ENCODE measurements around the gene SOBP.
A peak's percentile ranks its signal among the peaks of the same experiment; 100 is the strongest.
"Not testable (repeated sequence)": the region's sequence is repeated elsewhere in the genome, so short reads cannot be mapped to it uniquely, and the experiment has no call there.

Gene SOBP

GRCh38 chr6:107460083-107460631 is 29.8 kb upstream of the SOBP start:
- no peak for TF ChIP-seq CTCF (IDR thresholded peaks at IDR 0.05; ENCODE audit: low read depth, low read length)
- DNase-seq: no peak
- no peaks in the 10 kb centered on the region; the same call in 1 of the 2 replicates for H3K4me1 ChIP-seq
- no peaks in the 10 kb centered on the region for H3K9me3 ChIP-seq
- peak overlapping the region; percentile 93 for H3K4me3 ChIP-seq (ENCODE audit: low read depth, low read length)
- no peaks in the 10 kb centered on the region for H3K36me3 ChIP-seq
- H3K27me3 ChIP-seq: no peaks in the 10 kb centered on the region

DNA sequence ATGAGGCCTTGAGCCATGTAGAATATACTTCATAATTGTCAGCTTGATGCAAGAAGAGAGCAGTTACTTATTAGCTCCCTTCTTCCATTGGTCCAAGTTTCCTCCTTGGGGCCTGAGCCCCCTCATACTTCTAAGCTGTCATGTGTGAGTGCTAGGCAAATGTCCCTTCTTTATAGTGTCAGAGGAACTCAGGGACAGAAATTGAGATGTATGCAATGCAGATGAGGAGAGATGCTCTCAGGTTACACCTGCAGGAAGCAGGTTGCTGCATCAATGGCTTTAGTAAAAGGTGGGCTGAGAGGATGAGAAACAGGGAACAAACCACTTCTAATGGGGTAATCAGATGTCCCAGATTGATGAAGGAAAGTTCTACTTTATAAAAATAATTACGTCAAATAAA is 23.9 kb upstream of the SOBP start:
- H3K4me3 ChIP-seq (ENCODE audit: low read depth, low read length): no peak overlapping the region
- DNase-seq: no peak

DNA sequence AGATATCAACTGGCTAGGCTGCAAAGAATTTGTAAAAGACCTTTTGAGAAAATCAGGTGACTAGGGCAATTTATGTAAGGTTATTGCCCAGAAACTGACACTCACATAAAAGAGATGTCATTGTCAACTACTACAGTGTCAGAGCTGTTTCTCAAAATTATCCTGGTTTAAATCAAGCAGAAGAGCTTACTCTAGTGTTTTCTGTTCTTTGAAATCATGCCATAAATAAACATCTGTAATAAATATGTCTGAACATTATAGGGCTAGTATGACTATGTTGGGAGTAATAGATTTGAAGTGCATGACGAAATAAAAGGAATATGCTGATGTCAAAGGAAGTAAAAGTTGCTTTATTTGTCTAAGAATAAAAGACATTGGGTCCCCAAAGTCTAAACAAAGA is 19.6 kb upstream of the SOBP start:
- no peak overlapping the region for H3K4me3 ChIP-seq (ENCODE audit: low read depth, low read length)
- DNase-seq: no peak
- H3K27me3 ChIP-seq: no peaks in the 10 kb centered on the region
- TF ChIP-seq CTCF (IDR thresholded peaks at IDR 0.05; ENCODE audit: low read depth, low read length): no peak
- H3K36me3 ChIP-seq: no peaks in the 10 kb centered on the region
- H3K9me3 ChIP-seq: no peaks in the 10 kb centered on the region
- no peaks in the 10 kb centered on the region for H3K4me1 ChIP-seq

More for the DNA sequence above, 23.9 kb upstream of the SOBP start:
- Histone ChIP-seq H3K9me3 (no peaks in the 10 kb centered on the region), H3K36me3 (no peaks in the 10 kb centered on the region), H3K4me1 (no peaks in the 10 kb centered on the region), H3K27me3 (no peaks in the 10 kb centered on the region)
- no peak for TF ChIP-seq CTCF (IDR thresholded peaks at IDR 0.05; ENCODE audit: low read depth, low read length)

DNA sequence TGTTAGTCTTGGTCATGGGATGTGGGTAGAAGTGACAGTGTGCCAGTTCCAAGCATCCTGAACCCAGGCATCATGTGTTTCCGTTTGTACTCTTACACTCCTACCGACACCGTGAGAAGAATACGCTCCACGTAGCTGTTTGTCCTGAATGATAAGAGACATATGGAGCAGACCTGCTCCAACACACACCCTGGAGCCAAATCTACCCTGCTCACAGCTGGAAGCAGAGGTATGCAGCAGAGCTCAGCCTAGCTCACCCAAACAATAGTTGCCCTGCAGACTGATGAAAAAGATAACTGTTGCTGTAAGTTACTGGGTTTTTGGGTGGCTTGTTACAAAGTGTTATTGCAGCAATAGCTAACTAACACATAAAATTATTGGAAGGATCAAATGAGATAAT is 16.3 kb upstream of the SOBP start:
- peak; percentile 18 for DNase-seq
- TF ChIP-seq CTCF (IDR thresholded peaks at IDR 0.05; ENCODE audit: low read depth, low read length): no peak
- no peaks in the 10 kb centered on the region for H3K9me3 ChIP-seq
- no peaks in the 10 kb centered on the region for H3K27me3 ChIP-seq
- H3K36me3 ChIP-seq: no peaks in the 10 kb centered on the region
- H3K4me1 ChIP-seq: no peaks in the 10 kb centered on the region
- H3K4me3 ChIP-seq (ENCODE audit: low read depth, low read length): no peak overlapping the region

DNA sequence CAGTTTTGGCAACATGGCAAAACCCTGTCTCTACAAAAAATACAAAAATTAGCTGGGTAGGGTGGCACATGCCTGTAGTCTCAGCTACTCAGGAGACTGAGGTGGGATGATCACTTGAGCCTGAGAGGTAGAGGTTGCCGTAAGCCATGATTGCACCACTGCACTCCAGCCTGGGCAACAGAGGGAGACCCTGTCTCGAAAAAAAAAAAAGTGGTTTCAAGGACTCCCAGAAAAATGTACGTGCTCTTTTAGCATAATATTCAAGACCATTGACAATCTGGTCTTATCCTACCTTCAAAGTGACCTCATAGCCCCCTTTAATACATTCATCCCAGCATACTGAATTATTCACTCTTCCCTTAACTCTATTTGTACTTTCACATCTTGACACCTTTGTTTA is 14.6 kb upstream of the SOBP start:
- H3K36me3 ChIP-seq; DNase-seq; H3K9me3 ChIP-seq; H3K4me1 ChIP-seq; H3K27me3 ChIP-seq; H3K4me3 ChIP-seq (ENCODE audit: low read depth, low read length): not testable (repeated sequence)

DNA sequence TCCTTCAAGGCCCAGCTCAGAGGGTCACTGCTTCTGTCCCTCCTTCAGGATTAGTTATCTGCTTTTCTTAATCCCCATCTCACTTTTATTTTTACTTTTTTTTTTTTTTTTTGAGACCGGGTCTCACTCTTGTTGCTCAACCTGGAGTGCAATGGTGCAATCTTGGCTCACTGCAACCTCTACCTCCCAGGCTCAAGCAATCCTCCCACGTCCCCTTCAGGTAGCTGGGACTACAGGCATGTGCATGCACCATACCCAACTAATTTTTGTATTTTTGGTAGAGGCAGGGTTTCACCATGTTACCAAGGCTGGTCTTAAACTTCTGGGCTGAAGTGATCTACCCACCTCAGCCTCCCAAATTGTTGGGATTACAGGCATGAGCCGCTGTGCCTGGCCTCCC is 14.1 kb upstream of the SOBP start:
- H3K4me1 ChIP-seq; DNase-seq; H3K9me3 ChIP-seq; H3K4me3 ChIP-seq (ENCODE audit: low read depth, low read length); H3K36me3 ChIP-seq; H3K27me3 ChIP-seq: not testable (repeated sequence)

- Histone ChIP-seq H3K27me3 (no peaks in the 10 kb centered on the region), H3K4me3 (ENCODE audit: low read depth, low read length) (no peak overlapping the region), H3K4me1 (no peaks in the 10 kb centered on the region), H3K36me3 (no peaks in the 10 kb centered on the region), H3K9me3 (no peaks in the 10 kb centered on the region)
- no peak for DNase-seq
- no peak for TF ChIP-seq CTCF (IDR thresholded peaks at IDR 0.05; ENCODE audit: low read depth, low read length)
Observed at GRCh38 chr6:107479089-107479690, 10.7 kb upstream of the SOBP start.
